Pancreas (tissue), 10 donors: ENCODE measurements around the gene TEC. TPM values are rescaled to one million over a fixed set of nuclear protein-coding genes. Genes with fewer than 3 reads are reported as not detected.

Experiments used
- ATAC-seq, 4 donors: fragments of 200-7000 bp; cut with Tn5 transposase; one replicate each; pipeline versions ENCODE4 v1.8.0 to v1.9.1; 2020; ENCODE audit warnings: mild to moderate bottlenecking in 4 of 4, moderate library complexity in 4 of 4
- DNase-seq, 6 donors: peaks; one replicate each; pipeline ENCODE4 v3.0.0-alpha.2; 2020
- FAIRE-seq: peaks from 2 replicates; lab custom pipeline; 2012; peaks lifted over from hg19 to GRCh38; lab: Jason Lieb, UNC
- H3K27ac ChIP-seq, 4 donors: fragments of 200-600 bp; sonication (generic); 1 replicate in 3 of 4; 2 replicates in 1 of 4; pipeline versions ENCODE4 v1.5.0 to v1.8.0; 2020
- H3K27me3 ChIP-seq, 4 donors: fragments of 200-600 bp; one replicate each; pipeline ENCODE4 v1.8.0; 2021
- H3K36me3 ChIP-seq, 3 donors: fragments of 200-600 bp; sonication (generic) in 1 of 3; one replicate each; pipeline versions ENCODE4 v1.5.0 to v1.8.0; 2020 to 2021
- H3K4me1 ChIP-seq, 3 donors: fragments of 200-600 bp; one replicate each; pipeline ENCODE4 v1.8.0; 2021
- H3K4me3 ChIP-seq, 4 donors: fragments of 200-600 bp; sonication (generic) in 2 of 4; one replicate each; pipeline versions ENCODE4 v1.5.0 to v1.8.0; 2020 to 2021
- H3K9me3 ChIP-seq, 4 donors: fragments of 200-600 bp; one replicate each; pipeline ENCODE4 v1.8.0; 2021
- WGBS, 2 donors: extraction: QIAGEN DNeasy Blood & Tissue Kit; methylation state at CpG; one replicate each; pipeline ENCODE4 v1.1.7; 2013; 5-methylcytosine and 5-hydroxymethylcytosine counted together
- intact Hi-C, 3 donors: fragments of 100-400 bp; cut with DNase I; formaldehyde crosslinking; loops; one replicate each; pipeline versions ENCODE4 v1.11.1 to v1.14.2; 2022
- polyA plus RNA-seq, 2 donors: library from polyadenylated mRNA; stranded (reverse); fragments of 200-250 nt; gene quantifications; one replicate each; pipeline ENCODE4 v1.2.3, GENCODE V29; 2013
- total RNA-seq, 6 donors: library from RNA; stranded (reverse); fragmentation: NEBNext Ultra II Directional in 4 of 6; extraction: Animal tissue kit (Norgen Biotek cat#: 25700) in 4 of 6; gene quantifications; one replicate each; pipeline versions ENCODE4 v1.2.1 to v1.2.4, GENCODE V29; 2021 to 2023
- TF ChIP-seq, protein P1 (sequence below), 4 donors: fragments of 200-600 bp; sonication (generic) in 3 of 4; IDR thresholded peaks; one replicate each; pipeline versions ENCODE4 v1.5.0 to v1.8.0; 2021; ENCODE audit warnings: antibody characterized with exemption in 4 of 4
- donor health status: healthy with polysubstance abuse.
- donor health status: DM: no; HTN: no; CAD: no; lungs with moderate emphysema.
- donor health status: DM: no; HTN: no; CAD: no.
- donor health status: control.
- donor health status: control.
- donor health status: Bipolar disorder and iron deficiency.
- donor health status: DM: yes; HTN: yes; CAD: no.
- donor health status: DM: no; HTN: no; CAD: no.
- donor health status: DM: no; HTN: no; CAD: no.
- donor health status: DM: yes; HTN: yes; CAD: no.

Gene TEC
- total and polyA plus RNA-seq, 8 donors: 0.49 to 3.0 (median 0.97) TPM

DNA sequence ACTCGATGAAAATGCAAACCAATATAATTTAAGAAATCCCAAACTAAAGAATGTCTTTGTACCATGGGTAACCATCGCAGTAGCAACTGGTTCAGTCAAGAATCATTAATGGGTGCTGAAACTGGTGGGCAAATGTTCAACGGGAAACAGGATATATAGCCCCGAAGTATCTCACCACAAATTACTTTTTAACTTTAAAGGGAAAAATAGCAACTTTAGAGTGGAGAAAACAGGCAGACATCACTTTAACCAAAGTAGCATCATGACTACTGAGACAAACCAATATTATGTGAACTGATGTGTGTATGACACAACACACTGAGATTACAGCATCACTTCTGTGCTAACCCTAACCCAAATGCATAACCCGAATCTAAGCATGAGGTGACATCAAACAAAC, 37.9 kb upstream of the TEC start:
- Histone ChIP-seq H3K27me3 (no peaks in the 10 kb centered on the region), H3K4me3 (no peak overlapping the region), H3K9me3 (no peaks in the 10 kb centered on the region), H3K4me1 (no peaks in the 10 kb centered on the region), H3K27ac (no peak overlapping the region), H3K36me3 (no peaks in the 10 kb centered on the region)
- WGBS, 2 donors: 79 to 80% methylated on average over 5 of the region's 5 CpGs
- intact Hi-C loops: no loop called here
- FAIRE-seq: no peak
- ATAC-seq: no peak
- DNase-seq: no peak
- TF ChIP-seq, protein P1, sequence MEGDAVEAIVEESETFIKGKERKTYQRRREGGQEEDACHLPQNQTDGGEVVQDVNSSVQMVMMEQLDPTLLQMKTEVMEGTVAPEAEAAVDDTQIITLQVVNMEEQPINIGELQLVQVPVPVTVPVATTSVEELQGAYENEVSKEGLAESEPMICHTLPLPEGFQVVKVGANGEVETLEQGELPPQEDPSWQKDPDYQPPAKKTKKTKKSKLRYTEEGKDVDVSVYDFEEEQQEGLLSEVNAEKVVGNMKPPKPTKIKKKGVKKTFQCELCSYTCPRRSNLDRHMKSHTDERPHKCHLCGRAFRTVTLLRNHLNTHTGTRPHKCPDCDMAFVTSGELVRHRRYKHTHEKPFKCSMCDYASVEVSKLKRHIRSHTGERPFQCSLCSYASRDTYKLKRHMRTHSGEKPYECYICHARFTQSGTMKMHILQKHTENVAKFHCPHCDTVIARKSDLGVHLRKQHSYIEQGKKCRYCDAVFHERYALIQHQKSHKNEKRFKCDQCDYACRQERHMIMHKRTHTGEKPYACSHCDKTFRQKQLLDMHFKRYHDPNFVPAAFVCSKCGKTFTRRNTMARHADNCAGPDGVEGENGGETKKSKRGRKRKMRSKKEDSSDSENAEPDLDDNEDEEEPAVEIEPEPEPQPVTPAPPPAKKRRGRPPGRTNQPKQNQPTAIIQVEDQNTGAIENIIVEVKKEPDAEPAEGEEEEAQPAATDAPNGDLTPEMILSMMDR (IDR thresholded peaks at IDR 0.05): no peak

DNA sequence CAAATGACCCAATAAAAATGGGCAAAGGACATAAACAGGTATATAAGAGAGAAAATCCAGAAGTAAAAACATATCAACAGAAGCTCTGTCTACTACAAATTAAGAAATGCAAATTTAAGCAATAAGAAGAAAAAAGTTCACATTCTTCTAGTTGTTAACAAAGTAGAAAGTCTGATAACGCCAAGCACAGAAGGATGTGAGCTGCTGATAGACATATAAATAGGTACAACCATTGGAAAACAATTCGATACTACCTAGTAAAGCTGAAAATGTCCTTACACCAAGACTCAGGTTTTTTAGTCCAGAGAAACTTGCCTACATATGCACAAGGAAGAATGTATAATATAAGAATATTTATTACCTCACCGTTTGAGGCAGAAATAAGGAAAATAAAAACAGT, 35.9 kb upstream of the TEC start:
- H3K9me3 ChIP-seq: no peaks in the 10 kb centered on the region
- H3K4me3 ChIP-seq: no peak overlapping the region
- ATAC-seq: no peak
- no peaks in the 10 kb centered on the region for H3K27me3 ChIP-seq
- H3K4me1 ChIP-seq: no peaks in the 10 kb centered on the region
- H3K36me3 ChIP-seq: no peaks in the 10 kb centered on the region
- no peak for FAIRE-seq
- H3K27ac ChIP-seq: no peak overlapping the region
- TF ChIP-seq, protein P1 (IDR thresholded peaks at IDR 0.05): no peak
- WGBS, 2 donors: 52% methylated on average over 3 of the region's 3 CpGs
- intact Hi-C loops: no loop called here
- no peak for DNase-seq

DNA sequence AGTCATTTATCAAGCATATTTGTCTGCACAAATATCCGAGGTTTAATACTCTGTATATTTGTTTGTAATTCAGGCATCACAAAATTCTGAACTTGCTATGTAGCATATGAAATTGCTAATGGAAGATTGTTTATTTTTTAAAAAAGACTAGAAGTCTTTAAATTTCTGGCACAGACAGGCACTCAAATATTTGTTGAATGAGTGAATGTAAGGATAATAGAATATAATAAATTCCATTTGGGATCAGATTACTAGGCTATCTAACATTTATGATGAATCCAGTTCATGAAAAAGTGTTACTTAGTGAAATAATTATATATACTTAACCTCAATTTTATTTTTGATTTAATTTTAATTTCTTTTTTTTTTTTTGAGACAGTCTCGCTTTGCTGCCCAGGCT, 30.4 kb upstream of the TEC start:
- ATAC-seq (no peak), DNase-seq (no peak), FAIRE-seq (no peak)
- Histone ChIP-seq H3K27me3 (no peaks in the 10 kb centered on the region), H3K4me1 (no peaks in the 10 kb centered on the region), H3K36me3 (no peaks in the 10 kb centered on the region), H3K9me3 (no peaks in the 10 kb centered on the region), H3K4me3 (no peak overlapping the region), H3K27ac (no peak overlapping the region)
- TF ChIP-seq, protein P1 (IDR thresholded peaks at IDR 0.05): no peak
- intact Hi-C loops: no loop called here
- WGBS, 2 donors: 61 to 64% methylated on average over 2 of the region's 2 CpGs

DNA sequence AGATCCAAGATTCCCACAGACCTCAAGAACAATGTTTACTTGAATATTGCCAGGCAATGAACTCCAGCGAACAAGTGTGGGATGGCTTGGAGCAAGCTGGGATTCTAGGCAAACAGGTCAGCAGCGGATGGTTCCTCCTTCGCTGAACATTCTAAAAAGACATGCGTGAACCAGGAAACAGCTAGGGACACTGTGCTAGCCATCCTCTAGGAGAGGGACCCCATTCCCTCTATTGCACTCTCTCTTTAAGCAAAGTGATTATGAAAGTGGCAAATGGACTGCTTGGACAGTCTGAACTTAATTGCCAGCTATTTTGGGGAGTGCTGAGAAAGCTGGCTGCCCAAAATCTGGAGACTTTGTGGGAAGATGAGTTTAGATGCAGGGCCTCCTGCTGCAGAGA, 29.9 kb upstream of the TEC start:
- Histone ChIP-seq H3K4me1 (no peaks in the 10 kb centered on the region), H3K4me3 (no peak overlapping the region), H3K27ac (no peak overlapping the region), H3K9me3 (no peaks in the 10 kb centered on the region), H3K36me3 (no peaks in the 10 kb centered on the region), H3K27me3 (no peaks in the 10 kb centered on the region)
- DNase-seq (no peak), FAIRE-seq (no peak), ATAC-seq (no peak)
- intact Hi-C loops: no loop called here
- TF ChIP-seq, protein P1 (IDR thresholded peaks at IDR 0.05): no peak
- 84 to 90% methylated on average over 4 of the region's 4 CpGs for WGBS, 2 donors

DNA sequence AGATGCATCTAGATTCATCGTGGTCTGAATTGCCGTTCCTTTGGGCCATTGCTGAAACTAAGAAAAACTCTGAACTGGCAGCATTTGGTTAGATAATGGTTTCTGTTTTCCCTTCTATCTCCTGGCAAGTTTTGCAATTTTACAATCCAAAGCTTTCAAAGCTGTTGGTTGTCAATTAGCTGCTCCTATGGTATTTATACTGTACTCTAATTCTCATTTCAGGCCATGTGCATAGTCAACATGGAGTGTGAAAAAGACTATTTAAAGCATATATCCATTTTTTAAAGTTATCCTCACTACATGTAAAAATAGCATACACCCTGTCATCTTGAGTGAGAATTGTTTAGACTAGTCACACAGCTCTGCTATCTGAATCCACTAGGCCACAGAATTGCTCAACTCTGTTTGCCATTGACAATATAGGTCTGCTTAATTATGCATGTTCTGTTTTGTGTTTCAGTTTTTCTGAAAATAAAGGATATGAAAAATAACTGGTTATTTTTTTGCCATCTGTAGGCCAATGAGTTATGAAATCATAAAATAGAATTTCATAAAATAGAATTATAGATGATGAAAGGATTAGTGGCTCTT, 27.7 kb upstream of the TEC start:
- H3K4me3 ChIP-seq: no peak overlapping the region
- WGBS, 2 donors: 91 to 96% methylated on average over 2 of the region's 2 CpGs
- ATAC-seq (no peak), DNase-seq (no peak), FAIRE-seq (no peak)
- TF ChIP-seq, protein P1 (IDR thresholded peaks at IDR 0.05): no peak
- H3K9me3 ChIP-seq: no peaks in the 10 kb centered on the region
- no peaks in the 10 kb centered on the region for H3K27me3 ChIP-seq
- intact Hi-C loops: no loop called here
- H3K27ac ChIP-seq: no peak overlapping the region
- no peaks in the 10 kb centered on the region for H3K36me3 ChIP-seq
- H3K4me1 ChIP-seq: no peaks in the 10 kb centered on the region
